Measurements from ENCODE around the gene HSF4.

Gene HSF4

DNA sequence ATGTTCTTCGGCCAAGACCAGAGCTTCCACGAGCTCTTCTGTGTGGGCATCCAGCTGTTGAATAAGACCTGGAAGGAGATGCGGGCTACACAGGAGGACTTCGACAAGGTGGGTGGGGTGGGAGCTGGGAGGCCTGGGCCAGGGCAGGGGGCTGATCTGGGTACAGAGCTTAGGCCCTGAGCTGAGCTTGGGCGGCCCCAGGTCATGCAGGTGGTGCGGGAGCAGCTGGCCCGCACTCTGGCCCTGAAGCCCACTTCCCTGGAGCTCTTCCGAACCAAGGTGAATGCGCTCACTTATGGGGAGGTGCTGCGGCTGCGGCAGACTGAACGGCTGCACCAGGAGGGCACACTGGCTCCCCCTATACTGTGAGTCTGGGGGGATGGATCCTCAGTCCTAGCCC lies 37.9 kb downstream of the HSF4 start:
- DNase-seq: no peak

DNA sequence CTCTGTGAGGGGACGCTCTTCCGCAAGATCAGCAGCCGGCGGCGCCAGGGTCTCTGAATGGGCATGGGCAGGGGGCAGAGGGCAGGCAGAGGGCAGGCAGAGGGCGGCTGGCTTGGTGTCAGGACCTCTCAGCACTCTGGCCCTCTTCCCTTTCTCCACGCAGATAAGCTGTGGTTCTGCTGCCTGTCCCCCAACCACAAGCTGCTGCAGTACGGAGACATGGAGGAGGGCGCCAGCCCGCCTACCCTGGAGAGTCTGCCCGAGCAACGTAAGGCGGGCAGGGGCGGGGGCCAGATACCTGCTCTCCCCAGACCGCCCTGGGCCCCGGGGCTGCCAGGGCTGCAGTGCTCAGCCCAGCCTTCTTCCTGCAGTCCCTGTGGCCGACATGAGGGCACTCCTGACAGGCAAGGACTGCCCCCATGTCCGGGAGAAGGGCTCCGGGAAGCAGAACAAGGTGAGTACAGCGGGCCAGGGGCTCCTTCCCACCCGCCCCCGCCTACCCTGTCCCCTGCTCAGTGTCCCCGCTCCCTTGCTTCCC lies 38.5 kb downstream of the HSF4 start:
- DNase-seq: no peak

DNA sequence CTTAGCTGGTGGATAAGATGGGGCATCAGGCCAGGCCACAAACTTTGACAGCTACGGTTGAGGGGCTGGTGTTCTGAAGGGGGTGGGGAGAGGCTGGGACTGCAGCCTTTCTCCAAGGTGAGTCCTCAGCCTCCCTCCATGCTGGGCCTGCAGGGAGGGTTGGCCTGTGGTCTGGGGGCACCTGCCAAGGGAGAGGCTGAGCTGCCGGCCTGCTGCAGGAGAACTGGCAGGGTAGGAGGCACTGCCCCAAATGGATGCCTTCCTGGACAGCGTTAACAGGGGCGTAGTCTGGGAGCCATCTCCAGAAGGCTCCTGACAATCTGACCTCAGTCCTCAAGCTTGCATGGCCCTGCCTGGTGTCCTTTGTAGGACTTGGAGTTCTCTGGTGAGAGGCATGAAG lies 39.5 kb downstream of the HSF4 start:
- DNase-seq: no peak

DNA sequence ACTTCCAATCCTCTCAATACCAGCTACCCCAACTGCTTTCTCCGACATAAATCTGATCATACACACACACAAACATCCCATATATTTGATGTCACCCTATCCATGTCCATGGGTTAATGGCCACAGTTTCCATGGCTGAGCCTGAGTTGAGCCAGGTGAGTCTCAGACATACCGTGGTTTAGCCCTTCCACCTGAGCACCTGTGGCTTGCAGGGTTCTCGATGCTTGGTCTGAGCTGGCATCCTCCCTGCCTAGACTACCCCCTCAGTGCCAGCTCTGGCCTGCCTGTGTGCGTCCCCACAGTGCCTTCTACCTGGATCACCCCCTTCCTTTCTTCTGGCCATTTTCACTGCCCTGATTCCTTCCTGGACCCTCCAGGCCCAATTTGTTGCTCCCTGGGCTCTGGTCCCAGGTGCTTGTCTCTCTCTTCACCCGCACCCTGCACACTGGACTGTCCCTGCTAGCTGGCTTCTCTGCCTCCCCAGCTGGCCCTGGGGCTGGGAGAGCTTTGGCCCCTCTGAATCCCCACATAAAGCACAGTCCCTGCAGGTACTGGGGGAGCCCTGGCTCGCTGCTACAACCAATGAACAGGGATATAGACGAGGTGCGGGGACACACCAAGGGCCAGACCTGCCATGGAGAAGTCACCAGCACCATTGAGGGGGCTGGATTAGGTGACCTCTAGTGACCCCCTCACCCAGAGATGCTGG lies 41.7 kb downstream of the HSF4 start:
- no peak for DNase-seq

DNA sequence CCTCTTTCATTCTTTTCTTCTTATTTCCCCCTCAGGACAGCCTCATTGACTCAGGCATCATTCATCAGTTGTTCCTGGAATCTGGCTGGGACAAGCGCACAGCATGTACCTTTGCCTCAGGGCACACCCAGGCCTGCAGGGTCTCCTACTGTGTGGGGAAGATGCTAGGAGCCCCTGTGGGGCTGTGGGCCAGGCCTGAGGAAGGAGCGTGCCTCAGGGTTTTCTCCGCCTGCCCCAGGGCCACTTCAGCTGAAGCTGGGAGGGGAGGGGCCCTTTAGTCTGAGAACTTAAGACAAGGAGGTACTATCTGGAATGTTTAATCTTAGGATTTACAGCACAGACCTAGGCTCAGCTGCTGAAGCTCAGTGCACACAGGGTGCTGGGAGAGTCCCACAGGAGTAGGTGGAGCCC lies 42.3 kb downstream of the HSF4 start:
- no peak for DNase-seq

DNA sequence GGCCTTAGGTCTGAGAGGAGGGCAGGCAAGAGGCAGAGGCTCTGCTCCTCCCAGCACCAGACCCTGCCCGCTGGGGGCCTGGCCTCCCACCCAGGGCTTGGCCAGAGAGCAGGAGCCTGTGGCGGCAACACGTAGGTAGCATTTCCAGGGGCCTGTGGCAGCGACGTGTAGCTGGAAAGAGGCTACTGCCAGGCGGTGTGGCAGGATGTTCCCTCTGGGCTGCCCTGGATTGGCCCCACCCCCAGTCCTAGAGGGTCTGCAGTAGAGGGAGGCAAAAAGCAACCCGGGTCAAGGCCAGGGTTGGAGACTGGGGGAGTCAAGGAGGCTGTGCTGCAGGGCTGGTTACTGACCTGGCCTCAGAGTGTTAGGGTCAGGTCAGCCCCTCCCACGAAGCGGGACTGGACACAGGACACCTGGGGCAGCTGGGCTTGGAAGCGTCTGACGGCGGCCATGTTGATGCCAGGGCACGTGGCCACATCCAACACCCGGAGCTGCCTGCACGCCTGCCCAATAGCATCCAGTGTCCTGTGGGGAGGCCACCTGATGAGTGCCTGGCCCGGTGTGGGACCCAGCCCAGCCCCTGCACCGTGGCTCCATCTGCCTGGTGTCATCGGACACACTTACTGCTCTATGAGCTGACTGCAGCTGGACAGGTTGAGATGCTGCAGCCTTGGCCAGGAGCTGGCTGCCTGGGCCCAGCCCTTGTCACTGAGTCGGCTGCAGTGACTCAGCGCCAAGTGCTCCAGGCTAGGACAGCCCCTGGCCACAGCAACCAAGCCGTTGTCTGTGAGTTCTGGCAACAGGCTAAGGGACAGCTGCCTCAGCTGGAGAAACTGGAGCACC lies 42.9 kb downstream of the HSF4 start:
- no peak for DNase-seq

DNA sequence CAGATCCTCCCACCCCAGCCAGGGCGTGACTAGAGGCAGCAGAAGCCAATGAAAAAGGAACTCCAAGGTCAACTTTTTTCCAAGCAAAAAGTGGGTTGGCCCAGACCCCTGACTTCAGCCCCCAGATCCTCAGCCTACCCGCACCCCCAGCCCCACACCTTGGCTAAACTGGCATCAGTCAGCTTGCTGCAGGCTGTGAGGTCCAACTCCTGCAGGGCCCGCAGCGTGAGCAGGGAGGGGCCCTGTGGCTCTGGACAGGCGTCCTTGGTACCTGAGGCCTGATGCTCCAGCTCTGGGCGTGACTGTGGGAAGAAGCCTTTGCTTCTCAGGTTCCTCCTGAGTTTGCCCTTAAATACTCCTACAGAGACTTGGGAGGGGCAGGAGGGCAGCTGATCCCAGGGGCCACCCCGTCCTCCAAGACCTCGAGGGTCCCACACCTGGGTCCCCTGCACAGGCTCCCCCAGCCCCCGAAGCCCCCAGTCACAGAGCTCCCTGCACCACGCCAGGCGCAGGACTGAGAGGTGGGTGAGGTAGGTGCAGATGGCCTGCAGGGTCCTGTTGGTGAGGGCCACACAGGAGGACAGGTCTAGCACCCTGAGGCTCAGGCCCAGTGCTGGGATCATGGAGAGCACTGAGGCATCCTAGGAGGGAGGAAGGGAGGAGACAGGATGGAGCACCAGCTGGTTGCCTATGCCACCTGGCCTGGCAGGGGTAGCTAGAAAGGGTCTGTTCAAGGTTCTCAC lies 43.8 kb downstream of the HSF4 start:
- DNase-seq: no peak

DNA sequence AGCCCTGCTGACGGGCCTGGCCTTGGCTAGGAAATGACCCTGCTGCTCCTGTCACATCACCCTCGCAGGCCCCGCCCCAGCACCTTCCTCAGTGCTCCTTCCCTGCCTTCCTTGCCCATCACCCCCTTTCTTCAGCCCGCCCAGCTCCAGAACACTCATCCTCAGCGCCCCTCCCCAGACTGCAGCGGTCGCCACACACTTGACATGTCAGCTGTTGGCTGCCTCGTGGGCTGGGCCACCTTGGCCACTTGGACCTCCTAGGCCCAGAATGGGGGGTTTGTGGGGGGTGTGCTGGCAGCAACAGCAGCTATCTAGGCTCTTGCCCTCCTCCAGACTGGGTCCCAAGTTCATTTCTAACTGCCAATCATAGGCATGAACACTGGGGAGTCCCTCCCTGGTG lies 45.0 kb downstream of the HSF4 start:
- DNase-seq: no peak

DNA sequence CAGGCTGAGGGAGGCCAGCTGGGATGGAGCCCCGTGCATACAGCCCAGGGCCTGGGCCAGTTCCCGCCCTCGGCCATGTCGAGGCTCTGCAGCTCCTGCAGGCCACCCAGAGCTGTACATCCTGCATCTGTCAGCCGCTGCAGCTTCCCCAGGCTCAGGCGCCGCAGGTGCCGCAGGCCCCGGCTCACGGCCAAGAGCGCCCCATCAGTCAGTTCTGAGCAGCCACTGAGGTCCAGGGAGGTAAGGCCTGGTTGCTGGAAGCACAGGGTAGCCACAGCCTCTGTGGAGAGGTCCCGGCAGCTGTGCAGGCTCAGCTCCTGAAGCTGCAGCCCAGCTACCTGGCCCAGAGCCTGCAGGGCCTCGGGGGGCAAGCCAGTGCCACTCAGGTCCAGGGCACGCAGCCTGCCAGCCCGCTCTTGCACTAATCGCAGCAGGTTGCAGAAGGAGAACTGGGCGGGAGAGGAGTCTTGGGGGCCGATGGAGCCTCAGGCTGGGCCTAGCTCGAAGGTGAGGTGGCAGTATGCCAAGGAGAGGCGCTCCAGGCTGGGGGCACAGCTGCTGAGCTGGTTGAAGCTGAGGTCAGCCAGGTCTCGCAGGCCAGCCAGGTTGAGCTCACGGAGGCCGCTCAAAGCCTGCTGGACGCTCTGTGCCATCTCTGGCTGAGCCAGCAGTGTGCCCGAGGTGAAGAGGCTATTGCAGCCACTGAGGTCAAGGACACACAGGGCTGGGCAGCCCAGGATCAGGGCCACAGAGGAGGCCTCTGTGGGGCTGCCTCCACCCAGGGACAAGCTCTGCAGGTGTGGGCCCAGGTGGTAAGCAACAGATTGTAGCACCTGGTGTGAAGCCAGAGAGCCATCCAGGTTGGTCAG lies 45.8 kb downstream of the HSF4 start:
- DNase-seq: no peak

DNA sequence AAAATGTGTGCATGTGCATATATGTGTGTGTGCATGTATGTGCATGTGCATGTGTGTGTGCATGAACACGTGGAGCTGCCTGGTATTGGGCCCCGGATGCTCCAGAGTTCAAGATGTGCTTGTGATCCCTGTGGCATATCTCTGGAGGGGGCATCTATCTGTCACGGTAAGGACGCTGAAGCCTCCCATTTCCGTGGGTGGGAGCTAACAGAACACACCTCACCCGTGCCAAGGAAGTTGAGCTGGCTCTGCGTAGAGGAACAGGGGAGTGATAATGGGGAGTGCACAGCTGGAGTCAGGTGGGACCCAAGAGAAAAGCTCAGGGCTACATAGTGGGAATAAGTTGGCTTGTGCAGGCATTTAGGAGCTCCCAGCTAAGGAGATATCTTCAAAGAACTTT lies 47.1 kb downstream of the HSF4 start:
- DNase-seq: no peak

DNA sequence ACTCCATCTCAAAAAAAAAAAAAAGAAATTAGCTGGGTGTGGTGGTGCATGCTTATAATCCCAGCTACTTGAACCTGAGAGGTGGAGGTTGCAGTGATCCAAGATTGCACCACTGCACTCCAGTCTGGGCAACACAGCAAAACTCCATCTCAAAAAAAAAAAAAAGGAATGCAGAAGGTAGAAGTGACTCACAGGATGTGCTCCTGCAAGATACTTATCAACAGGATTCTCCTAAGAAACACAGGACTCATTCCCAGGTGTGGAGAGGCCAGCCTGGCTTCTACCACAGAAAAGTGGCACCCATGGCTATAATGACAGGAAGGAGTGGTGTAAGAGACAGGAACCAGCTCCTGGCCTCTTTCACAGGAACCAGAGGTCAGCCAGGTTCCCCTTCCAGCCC lies 48.2 kb downstream of the HSF4 start:
- DNase-seq: no peak

DNA sequence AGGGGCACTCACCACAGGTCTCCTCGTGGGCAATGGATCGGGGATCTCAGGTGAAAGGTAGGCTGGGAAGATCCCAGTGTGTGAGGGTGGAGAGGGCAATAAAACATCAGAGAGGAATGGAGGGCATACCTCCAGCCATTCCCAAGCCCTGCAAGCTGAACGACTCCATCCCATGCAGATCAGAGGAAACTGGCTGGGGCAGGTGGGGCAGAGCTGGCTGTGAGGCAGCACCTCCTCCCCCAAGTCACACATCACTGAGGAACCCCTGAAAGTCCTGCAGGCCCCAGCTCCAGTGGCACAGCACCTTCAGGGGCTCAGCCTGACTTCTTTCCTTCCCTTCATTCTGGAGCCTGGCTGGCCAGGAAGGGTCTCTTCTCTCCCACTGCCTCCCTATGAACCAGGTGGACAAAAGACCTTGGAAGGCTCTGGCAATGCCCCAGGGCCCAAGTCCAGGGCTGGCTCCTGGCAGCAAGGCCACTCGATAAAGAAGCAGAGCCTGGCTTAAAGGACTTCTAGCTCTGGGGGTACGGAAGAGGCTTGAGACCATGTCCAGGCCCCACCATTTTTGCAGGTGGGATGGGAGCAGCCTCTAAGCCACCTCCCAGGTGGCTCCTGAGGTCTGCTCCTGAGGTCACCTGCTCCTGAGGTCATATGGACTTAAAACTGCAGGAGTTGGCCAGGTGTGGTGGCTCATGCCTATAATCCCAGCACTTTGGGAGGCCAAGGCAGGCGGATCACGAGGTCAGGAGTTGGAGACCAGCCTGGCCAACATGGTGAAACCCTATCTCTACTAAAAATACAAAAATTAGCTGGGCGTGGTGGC lies 48.9 kb downstream of the HSF4 start:
- DNase-seq: no peak

DNA sequence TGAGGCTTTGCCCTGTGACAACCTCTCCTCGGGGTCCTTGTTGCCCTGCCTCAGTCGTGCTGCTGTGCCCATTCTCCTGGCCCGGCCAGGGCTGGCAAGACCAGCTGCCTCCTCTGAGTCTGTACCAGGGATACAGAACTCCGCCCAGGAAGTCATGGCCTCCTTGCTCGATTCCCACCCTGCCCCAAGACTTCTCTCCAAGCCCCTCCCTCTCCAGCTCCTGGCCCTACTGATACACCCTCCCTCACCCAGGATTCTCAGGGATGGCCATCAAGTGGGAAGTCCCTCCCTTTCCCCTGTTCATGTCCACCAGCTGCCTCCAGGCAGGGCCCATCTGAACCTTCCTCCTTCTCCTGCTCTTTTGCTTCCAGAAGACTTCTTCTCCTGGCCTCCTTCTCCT lies 51.2 kb downstream of the HSF4 start:
- DNase-seq: no peak

DNA sequence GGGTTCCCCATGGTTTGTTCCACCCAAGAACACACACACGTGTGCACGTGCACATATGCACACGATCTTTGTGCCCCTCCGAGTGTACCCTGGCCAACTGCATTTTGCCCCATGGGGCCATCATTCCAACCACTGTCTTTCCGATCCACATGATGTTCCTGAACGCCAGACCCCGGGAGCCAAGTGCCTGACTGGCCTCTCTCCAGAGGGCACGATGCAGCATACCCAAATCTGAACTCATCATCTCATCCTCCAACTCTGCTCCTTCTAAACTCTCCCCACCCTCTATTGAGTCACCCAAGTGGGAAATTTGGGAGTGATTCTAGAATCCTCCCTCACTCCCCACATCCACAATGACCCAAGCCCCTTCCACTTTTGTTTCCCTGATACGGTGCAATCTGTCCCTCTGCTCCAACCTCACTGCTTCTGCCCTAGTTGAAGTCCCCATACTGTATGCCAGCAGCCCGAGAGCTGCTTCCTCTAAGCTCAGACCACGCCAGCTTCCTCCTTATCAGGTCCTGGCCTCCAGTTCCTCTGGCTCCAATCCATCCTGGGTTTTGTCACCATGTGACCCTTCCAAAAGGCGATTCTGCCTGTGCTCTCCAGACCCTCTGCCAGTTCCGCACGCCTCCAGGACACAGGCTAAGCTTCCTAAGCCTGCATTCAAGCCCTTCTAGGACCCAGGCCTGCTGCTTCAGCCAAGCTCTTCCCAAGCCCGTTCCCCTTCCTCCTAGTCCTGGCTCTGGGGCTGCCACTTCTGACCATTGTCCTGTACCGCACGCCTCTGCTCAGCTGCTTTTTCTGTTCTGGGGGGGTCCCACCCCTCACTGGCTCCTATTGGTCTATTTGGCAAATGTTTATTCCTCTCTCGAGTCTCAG lies 52.3 kb downstream of the HSF4 start:
- DNase-seq: no peak
